ENCODE measurements around the gene FAM222B. TPM values are rescaled to one million over a fixed set of nuclear protein-coding genes. Genes with fewer than 3 reads are reported as not detected.

Gene FAM222B
- polyA plus RNA-seq, 2 of the 4 experiments (the other 2 are of a cell fraction), result 10.7 to 15.6 TPM

DNA sequence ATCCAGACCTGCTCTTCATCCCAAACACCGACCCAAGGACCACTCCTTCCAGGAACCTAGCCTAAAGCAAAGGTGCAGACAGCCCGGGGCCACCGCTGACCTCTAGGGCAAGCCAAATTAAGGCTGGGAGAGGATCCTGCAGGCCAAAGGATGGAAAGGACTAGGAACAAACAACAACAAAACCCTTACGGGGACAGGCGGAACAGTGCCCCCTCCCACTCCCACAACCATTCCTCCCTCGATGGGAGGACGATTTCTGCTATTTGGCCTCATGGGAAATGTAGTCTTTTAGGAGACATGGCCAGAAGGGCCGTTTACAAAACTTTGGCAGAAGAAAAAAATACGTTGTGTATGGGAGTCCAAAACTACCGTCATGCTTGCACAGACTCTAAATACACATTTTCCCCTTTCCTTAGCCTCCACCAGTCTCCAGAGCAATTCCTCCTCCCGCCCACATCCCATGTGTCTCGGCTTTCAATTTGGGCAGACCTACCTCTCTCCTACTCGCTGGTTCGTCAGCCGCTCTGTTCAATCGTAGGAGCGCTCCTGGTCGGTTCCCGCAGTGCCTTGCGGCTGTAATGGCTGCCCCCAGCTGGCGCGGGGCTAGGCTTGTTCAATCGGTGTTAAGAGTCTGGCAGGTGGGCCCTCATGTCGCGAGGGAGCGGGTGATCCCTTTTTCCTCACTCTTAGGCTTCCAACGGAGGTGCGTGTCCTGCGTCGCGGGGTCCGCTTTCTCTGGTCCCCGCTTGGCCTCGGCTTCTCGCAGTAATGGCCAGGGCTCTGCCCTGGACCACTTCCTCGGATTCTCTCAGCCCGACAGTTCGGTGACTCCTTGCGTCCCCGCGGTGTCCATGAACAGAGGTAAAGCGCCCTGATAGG lies 12.1 kb upstream of the FAM222B start, which contains the start of gene ERAL1:
TSS of gene ERAL1 (plus strand) at position 560 of the 879 bp plus-strand sequence. CDS start at position 579, 19 bp downstream.
- ATAC-seq (peak; percentile 100), DNase-seq (ENCODE audit: low read depth in 1 of 2, low spot score in 1 of 2) (peak; percentile 90 to 98), FAIRE-seq (peak; percentile 97)
- peak; percentile 73; the same call in 1 of the 2 replicates for TF ChIP-seq PHF8 (IDR thresholded peaks at IDR 0.05; ENCODE audit: borderline replicate concordance, low read depth)
- peak; percentile 87 for TF ChIP-seq POLR2A (IDR thresholded peaks at IDR 0.05; ENCODE audit: low read length)
- TF ChIP-seq GATA3 (IDR thresholded peaks at IDR 0.05; ENCODE audit: borderline replicate concordance), result peak; percentile 33; the same call in 1 of the 2 replicates
- no peak for TF ChIP-seq FOSL2 (IDR thresholded peaks at IDR 0.05)
- TF ChIP-seq FOSL2 (CRISPR knock-in tag; IDR thresholded peaks at IDR 0.05), result no peak
- peak; percentile 97 for TF ChIP-seq HDAC2 (IDR thresholded peaks at IDR 0.05)
- TF ChIP-seq USF2 (IDR thresholded peaks at IDR 0.05), result no peak
- TF ChIP-seq RAD21 (conservative IDR thresholded peaks at IDR 0.05 in 1 of 2, IDR thresholded peaks at IDR 0.05 in 1 of 2), result 0 out of 5 replicates have a peak, but pooled peaks of 1 of the 2 experiments have one; percentile 17
- TF ChIP-seq HES2 (IDR thresholded peaks at IDR 0.05), result no peak
- TF ChIP-seq MAX (IDR thresholded peaks at IDR 0.05), result peak; percentile 89
- TF ChIP-seq CHD4 (IDR thresholded peaks at IDR 0.05; ENCODE audit: borderline replicate concordance), result no peak
- TF ChIP-seq JUN (IDR thresholded peaks at IDR 0.05), result peak; percentile 53 to 87; a peak in 4 of 5 replicates
- peak; percentile 100 for TF ChIP-seq KDM5A (IDR thresholded peaks at IDR 0.05)
- TF ChIP-seq, protein P1, sequence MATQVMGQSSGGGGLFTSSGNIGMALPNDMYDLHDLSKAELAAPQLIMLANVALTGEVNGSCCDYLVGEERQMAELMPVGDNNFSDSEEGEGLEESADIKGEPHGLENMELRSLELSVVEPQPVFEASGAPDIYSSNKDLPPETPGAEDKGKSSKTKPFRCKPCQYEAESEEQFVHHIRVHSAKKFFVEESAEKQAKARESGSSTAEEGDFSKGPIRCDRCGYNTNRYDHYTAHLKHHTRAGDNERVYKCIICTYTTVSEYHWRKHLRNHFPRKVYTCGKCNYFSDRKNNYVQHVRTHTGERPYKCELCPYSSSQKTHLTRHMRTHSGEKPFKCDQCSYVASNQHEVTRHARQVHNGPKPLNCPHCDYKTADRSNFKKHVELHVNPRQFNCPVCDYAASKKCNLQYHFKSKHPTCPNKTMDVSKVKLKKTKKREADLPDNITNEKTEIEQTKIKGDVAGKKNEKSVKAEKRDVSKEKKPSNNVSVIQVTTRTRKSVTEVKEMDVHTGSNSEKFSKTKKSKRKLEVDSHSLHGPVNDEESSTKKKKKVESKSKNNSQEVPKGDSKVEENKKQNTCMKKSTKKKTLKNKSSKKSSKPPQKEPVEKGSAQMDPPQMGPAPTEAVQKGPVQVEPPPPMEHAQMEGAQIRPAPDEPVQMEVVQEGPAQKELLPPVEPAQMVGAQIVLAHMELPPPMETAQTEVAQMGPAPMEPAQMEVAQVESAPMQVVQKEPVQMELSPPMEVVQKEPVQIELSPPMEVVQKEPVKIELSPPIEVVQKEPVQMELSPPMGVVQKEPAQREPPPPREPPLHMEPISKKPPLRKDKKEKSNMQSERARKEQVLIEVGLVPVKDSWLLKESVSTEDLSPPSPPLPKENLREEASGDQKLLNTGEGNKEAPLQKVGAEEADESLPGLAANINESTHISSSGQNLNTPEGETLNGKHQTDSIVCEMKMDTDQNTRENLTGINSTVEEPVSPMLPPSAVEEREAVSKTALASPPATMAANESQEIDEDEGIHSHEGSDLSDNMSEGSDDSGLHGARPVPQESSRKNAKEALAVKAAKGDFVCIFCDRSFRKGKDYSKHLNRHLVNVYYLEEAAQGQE (IDR thresholded peaks at IDR 0.05), result no peak
- TF ChIP-seq, protein P2, sequence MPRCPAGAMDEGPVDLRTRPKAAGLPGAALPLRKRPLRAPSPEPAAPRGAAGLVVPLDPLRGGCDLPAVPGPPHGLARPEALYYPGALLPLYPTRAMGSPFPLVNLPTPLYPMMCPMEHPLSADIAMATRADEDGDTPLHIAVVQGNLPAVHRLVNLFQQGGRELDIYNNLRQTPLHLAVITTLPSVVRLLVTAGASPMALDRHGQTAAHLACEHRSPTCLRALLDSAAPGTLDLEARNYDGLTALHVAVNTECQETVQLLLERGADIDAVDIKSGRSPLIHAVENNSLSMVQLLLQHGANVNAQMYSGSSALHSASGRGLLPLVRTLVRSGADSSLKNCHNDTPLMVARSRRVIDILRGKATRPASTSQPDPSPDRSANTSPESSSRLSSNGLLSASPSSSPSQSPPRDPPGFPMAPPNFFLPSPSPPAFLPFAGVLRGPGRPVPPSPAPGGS (IDR thresholded peaks at IDR 0.05), result peak; percentile 71; the same call in 2 of the 3 replicates
- TF ChIP-seq MYC (IDR thresholded peaks at IDR 0.05; ENCODE audit: borderline replicate concordance, low read length), result peak; percentile 69; the same call in 1 of the 2 replicates
- H3K27ac ChIP-seq, result peak within 1 kb of the TSS; percentile 84 to 88
- peaks cover 11% of the 10 kb centered on the region; the same call in 2 of the 3 replicates for H3K4me1 ChIP-seq
- peak within 1 kb of the TSS; percentile 94 for H3K4me2 ChIP-seq
- peak within 1 kb of the TSS; percentile 63 for H3K4me3 ChIP-seq
- POLR2A ChIA-PET, result interaction anchor here (1.0 kb wide), 1 partner anchor 97 kb away, joined by 4 read pairs; the partner anchor contains the start of gene PHF12
- no peaks in the 10 kb centered on the region for H3K9me3 ChIP-seq
- WGBS (ENCODE audit: missing lambda C conversion rate), result 3% methylated on average over 42 of the region's 42 CpGs
- CTCF ChIA-PET, result interaction anchor here (2.8 kb wide), 1 partner anchor 91 kb away, joined by 19 read pairs; no protein-coding TSS in a partner anchor

GRCh38 chr17:28853295-28853694 lies 10.7 kb upstream of the FAM222B start:
- FAIRE-seq (peak; percentile 39), DNase-seq (ENCODE audit: low read depth in 1 of 2, low spot score in 1 of 2) (no peak), ATAC-seq (no peak)
- no peak overlapping the region for H3K4me2 ChIP-seq
- peaks cover 11% of the 10 kb centered on the region; the same call in 2 of the 3 replicates for H3K4me1 ChIP-seq
- no peak overlapping the region for H3K4me3 ChIP-seq
- CTCF ChIA-PET, result interaction anchor here (0.6 to 3.9 kb wide), 6 partner anchors 8 to 101 kb away, joined by 3 to 21 read pairs (median 3); no protein-coding TSS in a partner anchor
- 81% methylated on average over 2 of the region's 2 CpGs for WGBS (ENCODE audit: missing lambda C conversion rate)
- POLR2A ChIA-PET, result interaction anchor here (1.0 kb wide), 1 partner anchor 109 kb away, joined by 3 read pairs; no protein-coding TSS in a partner anchor
- H3K27ac ChIP-seq, result no peak overlapping the region
- no peaks in the 10 kb centered on the region for H3K9me3 ChIP-seq
- no peak for TF ChIP-seq E2F6 (IDR thresholded peaks at IDR 0.05; ENCODE audit: borderline replicate concordance, low read depth)
- TF ChIP-seq CHD2 (IDR thresholded peaks at IDR 0.05; ENCODE audit: low read length, partially characterized antibody), result no peak
- no peak for TF ChIP-seq FOSB (CRISPR knock-in tag; IDR thresholded peaks at IDR 0.05)
- no peak for TF ChIP-seq USF2 (IDR thresholded peaks at IDR 0.05)
- TF ChIP-seq, protein P2 (IDR thresholded peaks at IDR 0.05), result no peak
- TF ChIP-seq, protein P1 (IDR thresholded peaks at IDR 0.05), result no peak
- no peak for TF ChIP-seq TFCP2L1 (CRISPR knock-in tag; IDR thresholded peaks at IDR 0.05)

Data from A549 (cell line).